Lower lobe of right lung (tissue), 2 donors: ENCODE results near the gene CDKN3. TPM values are rescaled to one million over a fixed set of nuclear protein-coding genes. Genes with fewer than 3 reads are reported as not detected.

Experiments used
- ATAC-seq, 2 donors: fragments of 200-7000 bp; cut with Tn5 transposase; one replicate each; pipeline ENCODE4 v1.9.1; 2020 to 2022; ENCODE audit warnings: mild to moderate bottlenecking in 2 of 2, moderate library complexity in 2 of 2
- DNase-seq: peaks from one replicate; pipeline ENCODE4 v3.0.0-alpha.2; 2020
- H3K27ac ChIP-seq: fragments of 200-600 bp; one replicate; pipeline ENCODE4 v1.8.0; 2022
- H3K27me3 ChIP-seq: fragments of 200-600 bp; one replicate; pipeline ENCODE4 v1.8.0; 2022; ENCODE audit warnings: low read depth
- H3K36me3 ChIP-seq: fragments of 200-600 bp; one replicate; pipeline ENCODE4 v1.8.0; 2022; ENCODE audit warnings: mild to moderate bottlenecking
- H3K4me1 ChIP-seq: fragments of 200-600 bp; one replicate; pipeline ENCODE4 v1.8.0; 2022
- H3K4me3 ChIP-seq: fragments of 200-600 bp; one replicate; pipeline ENCODE4 v1.8.0; 2022; ENCODE audit warnings: mild to moderate bottlenecking
- H3K9me3 ChIP-seq: fragments of 200-600 bp; one replicate; pipeline ENCODE4 v1.8.0; 2022
- CTCF ChIP-seq: fragments of 200-600 bp; IDR thresholded peaks from one replicate; pipeline ENCODE4 v1.8.0; 2022; ENCODE audit warnings: antibody characterized with exemption, mild to moderate bottlenecking
- intact Hi-C: fragments of 100-400 bp; cut with DNase I; formaldehyde crosslinking; loops from one replicate; pipeline ENCODE4 v1.11.0; 2022
- total RNA-seq: library from RNA; stranded (reverse); fragmentation: NEBNext Ultra II Directional; extraction: Animal tissue kit (Norgen Biotek cat#: 25700); gene quantifications from one replicate; pipeline ENCODE4 v1.2.1, GENCODE V29; 2021
- donor health status: DM: no; HTN: yes; CAD: no; lungs with severe emphysema.

The CDKN3 gene
- total RNA-seq, 1 donor from 2014 or later = 1.9 TPM

GRCh38 chr14:54420478-54421142 lies 23.8 kb downstream of the CDKN3 start:
- intact Hi-C loops = no loop called here
- Histone ChIP-seq H3K27ac (no peak overlapping the region), H3K27me3 (no peaks in the 10 kb centered on the region), H3K9me3 (no peaks in the 10 kb centered on the region), H3K4me3 (no peak overlapping the region), H3K4me1 (no peaks in the 10 kb centered on the region), H3K36me3 (peaks cover 10% of the 10 kb centered on the region)
- DNase-seq (no peak), ATAC-seq (peak; percentile 47 to 59)
- TF ChIP-seq CTCF = peak; percentile 51

- no peak for DNase-seq
- Histone ChIP-seq H3K27ac (no peak overlapping the region), H3K4me1 (no peaks in the 10 kb centered on the region), H3K9me3 (no peaks in the 10 kb centered on the region), H3K36me3 (peaks cover 44% of the 10 kb centered on the region), H3K4me3 (no peak overlapping the region), H3K27me3 (no peaks in the 10 kb centered on the region)
- intact Hi-C loops = no loop called here
- no peak for ATAC-seq
- no peak for TF ChIP-seq CTCF
Observed at GRCh38 chr14:54423991-54424390, 27.2 kb downstream of the CDKN3 start.

GRCh38 chr14:54424479-54424901 lies 27.7 kb downstream of the CDKN3 start:
- Histone ChIP-seq H3K9me3 (no peaks in the 10 kb centered on the region), H3K4me3 (no peak overlapping the region), H3K4me1 (no peaks in the 10 kb centered on the region), H3K27me3 (no peaks in the 10 kb centered on the region), H3K36me3 (peaks cover 49% of the 10 kb centered on the region), H3K27ac (no peak overlapping the region)
- intact Hi-C loops = no loop called here
- DNase-seq (no peak), ATAC-seq (peak in 1 of 2 donors; percentile 11)
- no peak for TF ChIP-seq CTCF

- Histone ChIP-seq H3K27ac (no peak overlapping the region), H3K27me3 (no peaks in the 10 kb centered on the region), H3K4me1 (no peaks in the 10 kb centered on the region), H3K9me3 (no peaks in the 10 kb centered on the region), H3K36me3 (peaks cover 54% of the 10 kb centered on the region), H3K4me3 (no peak overlapping the region)
- no peak for ATAC-seq
- intact Hi-C loops = no loop called here
- no peak for DNase-seq
- TF ChIP-seq CTCF = no peak
Observed at GRCh38 chr14:54425068-54425467, 28.3 kb downstream of the CDKN3 start.

- DNase-seq = no peak
- H3K27ac ChIP-seq = no peak overlapping the region
- intact Hi-C loops = no loop called here
- ATAC-seq = peak in 1 of 2 donors; percentile 49
- peaks cover 61% of the 10 kb centered on the region for H3K36me3 ChIP-seq
- no peaks in the 10 kb centered on the region for H3K27me3 ChIP-seq
- H3K4me1 ChIP-seq = no peaks in the 10 kb centered on the region
- no peak overlapping the region for H3K4me3 ChIP-seq
- TF ChIP-seq CTCF = no peak
- no peaks in the 10 kb centered on the region for H3K9me3 ChIP-seq
Observed at GRCh38 chr14:54425537-54426274, 28.9 kb downstream of the CDKN3 start.
